ENCODE results near the gene ATP11A. TPM values are rescaled to one million over a fixed set of nuclear protein-coding genes. Genes with fewer than 3 reads are reported as not detected.

The ATP11A gene
- total and polyA plus RNA-seq, 9 of the 15 experiments (the other 6 are each of a cell fraction or from before 2014, with no cell fraction given) = 0.38 to 34.2 (median 4.2) TPM

GRCh38 chr13:112807653-112808376 is 118.0 kb downstream of the ATP11A start (continued):
- no peak for TF ChIP-seq BCLAF1 (IDR thresholded peaks at IDR 0.05; ENCODE audit: borderline replicate concordance in 1 of 2, control insufficient read depth in 1 of 2, low read depth in 2 of 2, low read length in 1 of 2)

- Histone ChIP-seq H4K20me1 (replicated peaks; ENCODE audit: control insufficient read depth, insufficient read depth, low read length) (no peaks in the 10 kb centered on the region), H2AFZ (ENCODE audit: low read depth, low read length) (no peak overlapping the region), H3K27ac (ENCODE audit: extremely low read depth, low read depth, low read length) (no peak overlapping the region), H3K9ac (ENCODE audit: insufficient read depth in 1 of 2, low read depth in 2 of 2, low read length in 2 of 2) (no peak overlapping the region), H3K4me1 (replicated peaks in 1 of 2; ENCODE audit: control insufficient read depth in 2 of 2, insufficient read depth in 2 of 2, low read length in 2 of 2) (no peaks in the 10 kb centered on the region), H3K27me3 (ENCODE audit: control insufficient read depth in 2 of 2, insufficient read depth in 2 of 2, low read length in 2 of 2) (no peaks in the 10 kb centered on the region), H3K79me2 (ENCODE audit: control insufficient read depth, insufficient read depth, low read length) (no peaks in the 10 kb centered on the region), H3K36me3 (ENCODE audit: control insufficient read depth, insufficient read depth, low read length) (peaks cover 14% of the 10 kb centered on the region; the same call in 1 of the 3 replicates), H3K9me1 (ENCODE audit: control insufficient read depth, insufficient read depth, low read length) (no peaks in the 10 kb centered on the region), H3K4me3 (no peak overlapping the region), H3K9me3 (replicated peaks; ENCODE audit: control insufficient read depth, insufficient read depth, low read depth, low read length) (no peaks in the 10 kb centered on the region), H3K4me2 (ENCODE audit: insufficient read depth, low read length) (no peak overlapping the region)
- no TSS peak for BruUV-seq (replicated peaks)
- POLR2A ChIA-PET = interaction anchor here (0.6 kb wide), 1 partner anchor 156 kb away, joined by 3 read pairs; no protein-coding TSS in a partner anchor
- in situ Hi-C loops (cut with MboI) (no loop called here), intact Hi-C loops (cut with micrococcal nuclease) (no loop called here)
- ATAC-seq (no peak), FAIRE-seq (no peak), DNase-seq (ENCODE audit: extremely low read depth in 1 of 4, low spot score in 3 of 4) (no peak)
- 95% methylated on average over 12 of the region's 26 CpGs for WGBS (ENCODE audit: insufficient coverage, low coverage, missing lambda C conversion rate)
- CTCF ChIA-PET (ENCODE audit: low intra/inter-chr PET ratio) = no interaction called here
- TF ChIP-seq, protein P1, sequence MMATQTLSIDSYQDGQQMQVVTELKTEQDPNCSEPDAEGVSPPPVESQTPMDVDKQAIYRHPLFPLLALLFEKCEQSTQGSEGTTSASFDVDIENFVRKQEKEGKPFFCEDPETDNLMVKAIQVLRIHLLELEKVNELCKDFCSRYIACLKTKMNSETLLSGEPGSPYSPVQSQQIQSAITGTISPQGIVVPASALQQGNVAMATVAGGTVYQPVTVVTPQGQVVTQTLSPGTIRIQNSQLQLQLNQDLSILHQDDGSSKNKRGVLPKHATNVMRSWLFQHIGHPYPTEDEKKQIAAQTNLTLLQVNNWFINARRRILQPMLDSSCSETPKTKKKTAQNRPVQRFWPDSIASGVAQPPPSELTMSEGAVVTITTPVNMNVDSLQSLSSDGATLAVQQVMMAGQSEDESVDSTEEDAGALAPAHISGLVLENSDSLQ (IDR thresholded peaks at IDR 0.05) = no peak
- no peak for TF ChIP-seq KAT8 (IDR thresholded peaks at IDR 0.05; ENCODE audit: low read depth)
- TF ChIP-seq MBD2 (IDR thresholded peaks at IDR 0.05; ENCODE audit: borderline replicate concordance, low read depth) = no peak
- TF ChIP-seq ETV5 (CRISPR knock-in tag; IDR thresholded peaks at IDR 0.05; ENCODE audit: low read depth) = no peak
- no peak for TF ChIP-seq TSC22D4 (tag; IDR thresholded peaks at IDR 0.05)
- TF ChIP-seq, protein P2, sequence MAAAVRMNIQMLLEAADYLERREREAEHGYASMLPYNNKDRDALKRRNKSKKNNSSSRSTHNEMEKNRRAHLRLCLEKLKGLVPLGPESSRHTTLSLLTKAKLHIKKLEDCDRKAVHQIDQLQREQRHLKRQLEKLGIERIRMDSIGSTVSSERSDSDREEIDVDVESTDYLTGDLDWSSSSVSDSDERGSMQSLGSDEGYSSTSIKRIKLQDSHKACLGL (CRISPR knock-in tag; IDR thresholded peaks at IDR 0.05; ENCODE audit: borderline replicate concordance, poor library complexity, severe bottlenecking) = no peak
- no peak for TF ChIP-seq ARID3A (IDR thresholded peaks at IDR 0.05; ENCODE audit: borderline replicate concordance, low read depth, low read length)
- no peak for TF ChIP-seq NCOR1 (IDR thresholded peaks at IDR 0.05)
These were observed 118.7 kb downstream of the ATP11A start for GRCh38 chr13:112808377-112809140.
